ENCODE data around the gene TNNI3K.
A peak's percentile ranks its signal among the peaks of the same experiment; 100 is the strongest.

Gene TNNI3K

GRCh38 chr1:74505928-74506710 is 270.9 kb downstream of the TNNI3K start:
- no peak for DNase-seq

DNA sequence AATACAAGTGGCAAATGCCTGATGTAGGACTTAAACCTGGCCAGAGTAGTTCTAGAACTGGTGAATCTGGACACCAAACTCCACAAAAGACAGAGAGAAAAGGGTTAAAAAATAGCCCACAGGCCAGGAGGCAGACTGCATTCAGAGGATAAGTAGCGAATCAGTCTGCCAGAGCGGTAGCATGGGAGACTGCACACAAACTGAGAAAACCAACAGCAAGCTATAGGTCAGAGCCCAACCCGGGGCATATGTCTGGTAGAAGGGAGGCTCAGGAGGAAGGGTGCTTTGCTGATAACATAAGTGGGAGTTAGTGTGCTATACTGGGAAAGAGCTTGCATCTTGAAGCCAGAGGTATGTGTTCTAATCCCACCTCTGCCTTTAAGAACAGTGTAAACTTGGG is 273.3 kb downstream of the TNNI3K start:
- DNase-seq: no peak

- DNase-seq: no peak
Measured at GRCh38 chr1:74512170-74512915, 277.2 kb downstream of the TNNI3K start, which contains the start of gene LRRC53. Gene LRRC53 (minus strand): TSS chr1:74512611. CDS start chr1:74483349, 29,262 bp downstream.

- DNase-seq: no peak
Measured at GRCh38 chr1:74513411-74514300, 278.5 kb downstream of the TNNI3K start.

GRCh38 chr1:74517599-74518051 is 282.4 kb downstream of the TNNI3K start:
- DNase-seq: no peak

DNA sequence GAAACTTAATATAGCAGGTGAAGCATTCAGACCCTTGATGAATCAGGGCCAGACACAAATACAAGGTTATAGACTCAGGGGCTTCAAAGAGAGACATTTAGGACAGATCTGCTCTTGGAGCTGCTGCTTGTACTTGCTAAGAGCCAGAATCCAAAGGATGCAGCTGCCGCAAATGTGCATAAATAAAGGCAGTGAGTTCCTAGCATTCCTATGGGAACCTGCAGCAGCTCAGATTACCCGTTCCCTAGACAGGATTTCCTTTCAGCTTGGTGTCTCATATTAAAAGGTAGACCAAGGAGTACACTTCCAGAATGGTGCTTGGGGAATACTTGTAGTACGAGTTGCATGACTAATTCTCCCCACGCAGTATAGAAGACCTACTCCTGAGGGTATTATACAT is 287.0 kb downstream of the TNNI3K start:
- DNase-seq: no peak

DNA sequence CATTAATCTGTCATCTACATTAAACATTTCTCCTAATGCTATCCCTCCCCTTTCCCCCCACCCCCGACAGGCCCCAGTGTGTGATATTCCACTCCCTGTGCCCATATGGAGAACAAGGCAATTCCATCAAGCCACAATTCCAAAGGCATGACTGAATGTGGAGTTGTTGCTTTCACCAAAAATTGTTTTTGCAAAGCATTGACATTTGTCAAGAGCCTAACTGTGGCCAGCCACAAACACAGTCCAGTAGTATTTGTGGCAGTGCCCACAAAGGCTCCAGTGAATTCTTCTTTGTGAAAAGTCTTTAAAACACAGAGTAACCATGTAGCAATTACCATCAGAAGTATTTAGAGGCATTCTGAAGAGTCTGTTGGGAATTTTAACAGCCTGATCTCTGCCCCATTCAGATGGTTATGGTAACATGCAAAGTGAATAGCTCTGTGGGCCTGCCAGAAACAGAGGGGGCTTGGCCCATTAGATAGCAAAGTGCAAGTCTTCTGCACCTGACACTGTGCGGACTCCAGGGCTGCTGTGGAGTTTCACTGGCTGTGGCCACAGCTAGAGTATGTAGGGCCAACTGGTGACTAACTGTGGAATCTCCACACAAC is 288.8 kb downstream of the TNNI3K start:
- no peak for DNase-seq

GRCh38 chr1:74526708-74527107 is 291.5 kb downstream of the TNNI3K start:
- DNase-seq: no peak

GRCh38 chr1:74528123-74528522 is 292.9 kb downstream of the TNNI3K start:
- no peak for DNase-seq

DNA sequence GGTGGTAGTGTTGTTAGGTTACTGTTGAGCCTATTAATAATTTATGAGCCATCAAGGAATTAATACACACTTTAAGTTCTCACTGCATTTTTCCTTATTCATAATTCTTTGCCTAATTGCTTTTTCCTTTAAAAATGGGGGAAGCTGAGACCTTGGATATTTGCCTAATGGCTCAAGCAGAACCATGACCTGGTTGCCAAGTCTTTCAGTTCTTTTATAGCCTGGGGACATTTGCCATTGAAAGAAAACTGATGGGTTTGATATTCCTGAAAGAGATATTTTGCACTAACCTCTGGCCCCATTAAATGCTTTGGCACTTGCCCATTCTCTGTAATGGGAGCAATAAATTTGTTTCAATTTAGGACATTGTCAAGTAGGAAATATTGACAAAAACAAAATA is 295.7 kb downstream of the TNNI3K start:
- DNase-seq: peak; percentile 38

DNA sequence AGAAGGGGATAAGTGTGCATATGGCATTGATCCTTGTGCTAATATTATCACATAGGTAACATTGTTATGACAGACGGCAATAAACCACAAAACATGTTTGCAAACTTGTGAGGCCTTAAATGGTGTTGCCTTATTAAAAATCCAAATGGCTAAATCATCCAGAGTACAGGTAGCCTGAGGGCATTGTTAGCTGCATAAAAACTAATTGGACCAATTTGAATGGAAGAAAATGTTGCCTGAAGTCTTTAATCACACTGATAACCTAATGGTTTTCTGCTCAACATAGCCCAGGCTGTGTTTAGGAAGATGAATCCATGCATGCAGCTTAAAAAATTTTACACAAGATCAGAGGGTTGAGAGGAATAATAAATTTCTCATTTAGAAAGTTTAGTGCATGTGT is 296.6 kb downstream of the TNNI3K start:
- peak; percentile 51 for DNase-seq

DNA sequence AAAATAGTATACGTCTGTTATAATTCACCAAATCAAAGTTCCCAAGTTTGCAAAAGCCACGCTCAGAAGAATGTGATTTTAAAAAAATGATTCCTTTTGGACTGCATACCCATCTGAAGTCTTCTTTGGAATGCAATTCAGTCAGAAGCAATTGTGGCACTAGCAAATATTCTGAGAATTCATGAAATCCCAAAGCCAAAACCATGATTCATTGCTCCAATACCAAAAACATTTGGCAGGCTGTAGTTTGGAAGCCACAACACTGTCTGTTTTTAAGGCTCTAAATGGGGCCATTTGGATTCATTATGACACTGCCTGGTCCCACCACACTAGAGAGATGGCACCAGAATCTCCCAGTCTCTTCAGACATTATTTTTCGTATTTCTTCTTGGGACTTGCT is 299.1 kb downstream of the TNNI3K start:
- DNase-seq: no peak

GRCh38 chr1:74545821-74546220 is 310.6 kb downstream of the TNNI3K start:
- DNase-seq: no peak

GRCh38 chr1:74548961-74549750 is 314.0 kb downstream of the TNNI3K start:
- no peak for DNase-seq

GRCh38 chr1:74549932-74550331 is 314.7 kb downstream of the TNNI3K start:
- no peak for DNase-seq

- DNase-seq: no peak
Measured at GRCh38 chr1:74570797-74571492, 335.8 kb downstream of the TNNI3K start.

GRCh38 chr1:74571493-74571800 is 336.3 kb downstream of the TNNI3K start:
- no peak for DNase-seq

DNA sequence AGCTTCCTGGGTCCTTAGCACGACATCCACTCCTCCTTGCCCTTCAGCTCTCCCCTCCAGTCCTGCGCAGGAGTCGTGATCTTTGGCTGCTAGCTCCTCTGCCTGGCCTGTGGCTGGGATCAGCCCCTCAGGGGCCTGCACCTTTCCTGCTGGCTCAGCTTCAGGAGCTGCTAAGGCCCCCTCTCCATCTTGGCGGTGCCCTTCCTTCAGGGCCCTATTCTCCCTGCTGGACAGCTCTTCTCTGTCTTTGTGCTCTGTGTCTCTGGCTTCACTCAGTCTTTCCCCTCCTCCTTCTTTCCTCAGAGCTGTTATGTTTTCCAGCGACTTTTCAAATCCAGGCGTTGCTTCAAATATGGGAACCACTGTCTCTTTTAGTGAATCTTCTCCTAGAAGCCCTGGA is 336.7 kb downstream of the TNNI3K start:
- DNase-seq: no peak

DNA sequence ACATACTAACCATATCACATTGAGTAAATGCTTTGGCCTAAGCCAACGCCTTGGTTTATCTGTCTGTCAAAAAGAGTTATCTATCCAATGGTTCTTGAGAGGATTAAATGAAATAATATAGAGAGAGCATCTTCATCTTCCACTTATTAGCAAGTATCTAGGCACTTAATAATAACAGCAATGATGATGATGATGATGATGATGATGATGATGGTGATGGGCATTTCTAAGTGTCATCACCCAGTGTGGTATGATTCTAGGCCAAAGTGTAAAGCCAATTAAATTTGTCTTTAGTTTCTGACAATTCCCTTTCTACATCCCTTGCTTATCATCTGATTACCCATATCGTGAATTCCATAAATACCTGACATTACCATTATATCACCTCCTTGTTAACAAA is 342.9 kb downstream of the TNNI3K start:
- DNase-seq: no peak

GRCh38 chr1:74579425-74579824 is 344.2 kb downstream of the TNNI3K start:
- no peak for DNase-seq

GRCh38 chr1:74583397-74583796 is 348.2 kb downstream of the TNNI3K start:
- no peak for DNase-seq
